ENCODE data around the gene RNF151.
A peak's percentile ranks its signal among the peaks of the same experiment; 100 is the strongest.
"Not testable (repeated sequence)": the region's sequence is repeated elsewhere in the genome, so short reads cannot be mapped to it uniquely, and the experiment has no call there.

RNF151 gene

DNA sequence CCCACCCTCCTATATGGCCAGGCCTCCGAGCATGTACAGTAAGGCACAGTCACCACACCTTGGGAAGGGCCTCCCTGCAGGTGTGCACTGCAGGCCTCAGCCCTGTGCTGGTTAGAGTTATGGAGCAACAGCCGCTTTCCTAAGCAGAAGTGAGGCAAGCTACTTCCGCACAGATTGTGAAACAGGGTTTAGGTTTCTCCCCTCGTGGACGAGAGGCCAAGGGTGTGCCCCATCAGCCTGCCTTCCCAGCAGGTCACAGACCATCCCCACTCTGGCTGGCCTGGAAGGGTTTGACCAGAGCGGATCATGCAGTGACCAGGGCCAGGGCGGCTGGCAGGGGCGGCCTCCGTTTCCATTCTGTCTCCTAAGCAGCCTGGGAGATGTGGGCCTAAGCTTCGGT, 28.3 kb upstream of the RNF151 start:
- no peak for DNase-seq (ENCODE audit: low read depth in 4 of 4, low spot score in 1 of 4)

DNA sequence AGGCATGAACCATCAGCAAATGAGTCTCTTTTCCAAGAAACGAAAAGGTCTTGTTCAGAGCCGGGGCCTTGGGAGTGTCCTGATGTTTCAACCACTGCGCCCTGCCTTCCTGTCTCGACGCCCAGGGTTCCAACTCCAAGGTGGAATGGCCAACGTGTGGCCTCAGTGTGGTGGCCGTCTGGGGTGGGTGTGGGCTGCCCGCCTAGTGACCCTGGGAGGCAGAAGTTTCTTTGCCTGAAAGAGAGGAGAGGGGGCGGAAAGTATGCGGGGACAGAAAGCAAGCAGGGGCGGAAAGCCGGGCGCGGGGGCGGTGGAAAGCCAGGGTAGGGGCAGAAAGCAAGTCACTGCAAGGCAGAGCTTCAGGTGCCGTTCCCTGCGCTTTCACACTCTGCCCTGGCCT, 27.7 kb upstream of the RNF151 start:
- no peak for DNase-seq (ENCODE audit: low read depth in 4 of 4, low spot score in 1 of 4)

DNA sequence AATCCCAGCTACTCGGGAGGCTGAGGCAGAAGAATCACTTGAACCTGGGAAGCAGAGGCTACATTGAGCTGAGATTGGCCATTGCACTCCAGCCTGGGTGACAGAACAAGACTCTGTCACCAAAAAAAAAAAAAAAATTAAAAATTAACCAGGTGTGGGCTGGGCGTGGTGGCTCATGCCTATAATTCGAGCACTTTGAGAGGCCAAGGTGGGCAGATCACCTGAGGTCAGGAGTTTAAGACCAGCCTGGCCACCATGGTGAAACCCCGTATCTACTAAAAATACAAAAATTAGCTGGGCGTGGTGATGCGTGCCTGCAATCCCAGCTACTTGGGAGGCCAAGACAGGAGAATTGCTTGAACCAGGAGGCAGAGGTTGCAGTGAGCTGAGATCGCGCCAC, 26.8 kb upstream of the RNF151 start:
- DNase-seq (ENCODE audit: low read depth in 4 of 4, low spot score in 1 of 4): not testable (repeated sequence)

DNA sequence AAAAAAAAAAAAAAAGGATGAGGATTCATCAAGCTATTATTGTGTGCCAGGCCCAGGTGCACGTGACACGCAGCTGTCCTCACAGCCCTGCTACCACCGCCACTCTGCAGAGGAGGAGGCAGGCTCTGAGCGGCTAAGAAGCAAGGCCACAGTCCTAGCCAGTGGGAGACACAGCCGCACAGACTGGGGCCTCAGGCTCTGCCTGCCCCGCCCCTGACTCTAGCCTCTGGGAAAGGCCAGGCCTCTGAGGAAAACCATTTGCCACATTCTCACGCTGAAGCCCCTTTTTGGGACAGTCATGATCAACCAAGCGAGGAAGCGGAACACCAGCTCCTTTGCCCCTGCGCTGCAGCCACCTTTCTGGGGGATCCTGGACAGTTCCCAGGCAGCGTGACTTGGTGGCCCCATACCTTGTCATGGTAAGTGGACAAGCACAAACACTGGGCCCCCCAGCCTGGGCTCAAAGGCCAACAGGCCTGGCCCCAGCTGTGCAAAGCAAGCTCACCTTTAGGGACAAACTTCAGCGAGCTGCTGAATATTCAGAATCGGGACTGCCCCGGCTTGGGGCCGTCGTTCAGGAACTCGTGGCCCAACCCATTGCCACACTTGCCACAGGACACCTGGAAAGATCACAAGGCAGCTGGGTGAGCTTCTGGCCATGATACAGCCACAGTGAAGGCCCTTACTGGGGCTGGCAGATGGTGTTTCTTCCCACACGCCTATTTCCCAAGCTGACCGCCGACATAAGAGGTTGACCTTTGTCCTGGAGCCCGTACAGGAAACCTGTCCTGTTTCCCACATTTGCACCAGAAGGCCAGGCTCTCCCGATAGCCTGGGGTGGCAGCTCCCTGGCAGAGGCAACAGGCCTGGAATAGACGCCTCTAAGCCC, 26.1 kb upstream of the RNF151 start:
- no peak for DNase-seq (ENCODE audit: low read depth in 4 of 4, low spot score in 1 of 4)

DNA sequence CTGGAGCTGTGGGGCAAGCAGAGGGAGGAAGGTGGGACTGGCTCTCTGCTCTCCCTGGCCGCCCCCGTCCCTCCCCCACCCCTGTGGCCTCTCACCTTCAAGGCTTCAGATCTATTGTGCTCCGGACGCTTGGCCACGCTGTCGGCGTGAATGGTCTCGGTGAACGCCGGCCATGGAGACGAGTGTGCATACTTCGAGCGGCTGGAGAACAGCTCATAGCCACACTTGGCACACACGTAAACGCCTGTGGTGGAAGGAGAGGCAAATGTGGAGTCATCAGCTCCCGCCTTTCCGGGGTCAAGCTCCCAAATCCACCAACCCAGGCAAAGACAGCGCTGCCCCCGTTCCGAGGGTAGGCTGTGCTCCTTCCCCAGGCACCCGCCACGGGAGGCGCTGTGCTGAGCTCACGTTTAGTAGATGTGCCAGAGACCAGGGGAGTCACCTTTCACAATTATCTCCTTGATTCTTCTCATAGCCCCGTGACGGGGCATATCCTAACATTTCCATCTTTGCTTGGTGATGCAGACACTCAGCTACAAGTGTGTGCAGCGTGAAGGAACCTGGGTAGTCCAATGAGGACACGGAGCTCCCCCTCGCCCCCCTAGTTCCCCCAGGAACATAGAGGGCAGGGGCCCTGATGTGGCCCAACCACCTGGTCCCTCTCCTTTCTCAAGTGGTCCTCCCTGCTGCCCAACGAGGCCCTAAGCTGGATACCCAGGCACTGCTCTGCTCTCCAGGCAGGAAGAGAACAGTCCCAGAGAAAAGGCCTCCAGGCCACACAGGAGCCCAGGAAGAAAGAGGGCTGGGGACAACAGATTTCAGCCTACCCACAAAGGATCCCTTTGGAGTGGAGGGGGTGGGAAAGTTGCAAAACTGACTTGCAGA, 25.3 kb upstream of the RNF151 start:
- DNase-seq (ENCODE audit: low read depth in 4 of 4, low spot score in 1 of 4): no peak

- DNase-seq (ENCODE audit: low read depth in 4 of 4, low spot score in 1 of 4): no peak
These were observed 24.4 kb upstream of the RNF151 start for GRCh38 chr16:1942047-1942809.

DNA sequence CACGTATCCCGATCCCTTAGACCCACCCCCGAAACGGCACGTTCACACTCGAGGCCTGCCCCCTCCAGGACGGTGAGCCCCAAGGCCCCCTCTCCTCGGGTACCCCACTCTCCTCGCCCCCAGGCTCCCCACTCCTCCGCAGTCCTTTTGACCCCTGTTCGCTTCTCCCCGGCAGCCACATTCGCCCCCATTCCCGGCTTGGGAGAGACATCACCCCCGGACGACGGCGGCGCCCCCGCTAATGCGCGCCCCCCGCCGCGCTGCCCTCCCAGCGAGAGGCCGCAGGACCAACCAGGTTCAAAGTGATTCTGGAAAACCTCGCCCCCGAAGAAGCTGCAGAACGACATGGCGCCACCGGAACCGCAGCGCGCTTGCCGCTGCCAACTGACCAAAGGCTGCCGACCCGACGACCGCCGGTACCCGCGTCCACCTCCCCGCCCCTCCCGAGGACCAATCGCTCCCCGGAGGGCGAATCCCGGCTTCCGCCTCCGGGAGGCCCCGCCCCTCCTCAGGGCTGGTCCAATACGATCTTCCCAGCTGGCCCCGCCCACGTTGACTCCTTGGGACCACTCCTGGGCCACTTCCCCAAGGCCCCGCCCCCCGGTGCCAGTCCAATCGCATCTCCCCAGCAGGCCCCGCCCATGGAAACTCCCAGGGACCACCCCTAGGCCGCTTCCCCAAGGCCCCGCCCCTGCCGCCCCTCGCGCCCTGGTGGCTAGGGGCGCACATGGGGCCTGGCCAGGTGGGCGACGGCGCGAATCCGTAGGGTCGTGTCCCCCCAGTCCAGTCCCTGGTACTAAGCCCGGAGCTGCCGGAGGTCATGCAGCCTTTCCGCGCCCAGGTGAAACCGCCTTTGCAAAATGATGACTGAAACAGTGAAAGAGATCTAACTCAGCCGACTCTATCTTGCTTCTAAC, 23.6 kb upstream of the RNF151 start, which contains the start of gene MSRB1:
TSS of gene MSRB1 (minus strand) at position 390 of the 917 bp plus-strand sequence. CDS start at position 347, 43 bp downstream.
- DNase-seq (ENCODE audit: low read depth in 4 of 4, low spot score in 1 of 4): peak; percentile 97 to 100 (median 100)

DNA sequence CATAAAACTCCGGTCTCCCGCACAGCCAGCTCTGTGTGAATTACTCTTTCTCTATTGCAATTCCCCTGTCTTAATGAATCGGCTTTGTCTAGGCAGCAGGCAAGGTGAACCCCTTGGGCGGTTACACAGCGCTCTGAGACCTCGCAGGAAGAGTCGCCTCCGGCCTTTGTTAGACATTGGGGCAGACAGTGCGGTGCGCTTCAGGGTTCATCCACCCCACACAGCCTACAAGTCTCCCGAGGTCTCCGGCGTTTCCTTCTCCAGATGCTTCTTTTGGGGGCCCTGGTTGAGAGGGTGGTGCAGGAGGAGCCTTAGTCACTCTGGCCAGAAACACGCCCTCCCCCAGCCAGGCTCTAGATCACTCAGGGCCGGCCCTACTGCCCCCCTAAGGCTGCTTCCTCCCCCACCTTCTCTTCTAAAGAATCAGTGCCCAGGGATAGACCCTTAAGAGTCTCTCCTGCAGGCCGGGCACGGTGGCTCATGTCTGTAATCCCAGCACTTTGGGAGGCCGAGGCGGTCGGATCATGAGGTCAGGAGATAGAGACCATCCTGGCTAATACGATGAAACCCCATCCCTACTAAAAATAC, 21.9 kb upstream of the RNF151 start:
- DNase-seq (ENCODE audit: low read depth in 4 of 4, low spot score in 1 of 4): no peak

- DNase-seq (ENCODE audit: low read depth in 4 of 4, low spot score in 1 of 4): no peak
These were observed 20.9 kb upstream of the RNF151 start for GRCh38 chr16:1945559-1946391.

- DNase-seq (ENCODE audit: low read depth in 4 of 4, low spot score in 1 of 4): no peak
These were observed 19.9 kb upstream of the RNF151 start for GRCh38 chr16:1946495-1947368.

- no peak for DNase-seq (ENCODE audit: low read depth in 4 of 4, low spot score in 1 of 4)
These were observed 19.3 kb upstream of the RNF151 start for GRCh38 chr16:1947369-1947670.

DNA sequence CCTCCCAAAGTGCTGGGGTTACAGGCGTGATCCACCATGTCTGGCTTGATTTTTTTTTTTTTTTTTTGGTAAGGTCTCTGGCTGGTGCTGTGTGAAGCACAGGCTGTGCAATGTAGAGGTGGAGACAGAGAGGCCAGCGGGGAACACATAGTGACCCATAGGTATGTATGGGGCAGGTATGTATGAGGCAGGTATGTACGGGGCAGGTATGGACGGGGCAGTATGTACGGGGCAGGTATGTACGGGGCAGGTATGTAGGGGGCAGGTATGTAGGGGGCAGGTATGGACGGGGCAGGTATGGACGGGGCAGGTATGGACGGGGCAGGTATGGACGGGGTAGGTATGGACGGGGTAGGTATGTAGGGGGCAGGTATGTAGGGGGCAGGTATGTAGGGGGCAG, 17.1 kb upstream of the RNF151 start:
- no peak for DNase-seq (ENCODE audit: low read depth in 4 of 4, low spot score in 1 of 4)

- DNase-seq (ENCODE audit: low read depth in 4 of 4, low spot score in 1 of 4): no peak
These were observed 16.6 kb upstream of the RNF151 start for GRCh38 chr16:1950047-1950446.

GRCh38 chr16:1950559-1950958, 16.1 kb upstream of the RNF151 start:
- no peak for DNase-seq (ENCODE audit: low read depth in 4 of 4, low spot score in 1 of 4)

GRCh38 chr16:1953734-1954133, 12.9 kb upstream of the RNF151 start:
- DNase-seq (ENCODE audit: low read depth in 4 of 4, low spot score in 1 of 4): no peak

DNA sequence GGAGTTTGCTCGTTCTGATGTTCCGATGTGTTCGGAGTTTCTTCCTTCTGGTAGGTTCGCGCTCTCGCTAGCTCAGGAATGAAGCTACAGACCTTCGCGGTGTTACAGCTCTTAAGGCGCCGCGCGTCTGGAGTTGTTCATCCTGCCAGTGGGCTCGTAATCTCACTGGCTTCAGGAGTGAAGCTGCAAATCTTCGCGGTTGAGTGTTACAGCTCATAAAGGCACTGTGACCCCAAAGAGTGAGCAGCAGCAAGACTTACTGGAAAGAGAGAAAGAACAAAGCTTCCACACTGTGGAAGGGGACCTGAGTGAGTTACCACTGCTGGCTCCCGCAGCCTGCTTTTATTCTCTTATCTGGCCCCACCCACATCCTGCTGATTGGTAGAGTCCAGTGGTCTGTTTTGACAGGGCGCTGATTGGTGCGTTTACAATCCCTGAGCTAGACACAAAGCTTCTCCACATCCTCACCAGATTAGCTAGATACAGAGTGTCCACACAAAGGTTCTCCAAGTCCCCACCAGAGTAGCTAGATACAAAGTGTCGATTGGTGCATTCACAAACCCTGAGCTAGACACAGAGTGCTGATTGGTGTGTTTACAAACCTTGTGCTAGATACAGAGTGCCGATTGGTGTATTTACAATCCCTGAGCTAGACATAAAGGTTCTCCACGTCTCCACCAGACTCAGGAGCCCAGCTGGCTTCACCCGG, 9.1 kb upstream of the RNF151 start:
- DNase-seq (ENCODE audit: low read depth in 4 of 4, low spot score in 1 of 4): not testable (repeated sequence)

- not testable (repeated sequence) for DNase-seq (ENCODE audit: low read depth in 4 of 4, low spot score in 1 of 4)
These were observed 8.5 kb upstream of the RNF151 start for GRCh38 chr16:1958143-1958491.

Data from stimulated activated CD4-positive, alpha-beta T cell treated with anti-CD3 and anti-CD28 coated beads, Interleukin-1b, Interleukin-23, amount 100 ng/mL, for 24 hours (primary cell).